ENCODE measurements around the gene GPR68. TPM values are rescaled to one million over a fixed set of nuclear protein-coding genes. Genes with fewer than 3 reads are reported as not detected.

Gene GPR68
- total and polyA plus RNA-seq, 2 of the 4 experiments (the other 2 are of a cell fraction): 0.72 to 0.94 TPM

DNA sequence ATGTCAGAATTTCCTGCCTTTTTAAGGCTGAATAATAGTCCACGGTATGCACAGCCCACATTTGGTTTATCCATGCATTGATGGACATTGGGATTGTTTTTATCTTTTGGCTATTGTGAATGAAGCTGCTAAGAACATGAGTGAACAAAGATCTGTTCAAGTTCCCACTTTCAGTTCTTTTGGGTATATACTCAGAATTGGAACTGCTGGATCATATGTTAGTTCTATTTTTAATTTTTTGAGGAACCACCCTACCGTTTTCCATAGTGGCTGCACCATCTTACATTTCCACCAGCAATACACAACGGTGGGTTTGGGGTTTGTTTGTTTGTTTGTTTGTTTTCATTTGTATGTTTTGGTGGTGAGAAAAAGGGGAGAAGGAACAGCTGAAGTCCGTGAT, 6.4 kb downstream of the GPR68 start:
- no peak overlapping the region for H3K18ac ChIP-seq (ENCODE audit: low read depth, low read length)
- H3K27ac ChIP-seq (ENCODE audit: insufficient read depth, low read length): no peak overlapping the region
- no peak overlapping the region for H2BK15ac ChIP-seq (ENCODE audit: low read depth, low read length)
- no peak overlapping the region for H4K91ac ChIP-seq (ENCODE audit: insufficient read depth, low read depth, low read length)
- H4K20me1 ChIP-seq (ENCODE audit: insufficient read depth, low read length): no peaks in the 10 kb centered on the region
- no peak overlapping the region for H2AK9ac ChIP-seq (replicated peaks; ENCODE audit: low read depth, low read length, poor library complexity)
- no peak overlapping the region for H2BK5ac ChIP-seq (ENCODE audit: low read depth, low read length, poor library complexity, severe bottlenecking)
- TF ChIP-seq MAZ (IDR thresholded peaks at IDR 0.05; ENCODE audit: borderline replicate concordance, low read depth, low read length): no peak
- TF ChIP-seq CEBPB (IDR thresholded peaks at IDR 0.05; ENCODE audit: low read depth, low read length): no peak
- TF ChIP-seq RAD21 (IDR thresholded peaks at IDR 0.05; ENCODE audit: low read length): no peak
- no peak for TF ChIP-seq FOS (IDR thresholded peaks at IDR 0.05; ENCODE audit: low read depth, low read length)
- ATAC-seq (ENCODE audit: low read depth) (no peak), DNase-seq (no peak)
- POLR2A ChIA-PET (ENCODE audit: unreplicated experiment): no interaction called here
- H2BK120ac ChIP-seq (ENCODE audit: low read depth, low read length): no peak overlapping the region
- H3K23ac ChIP-seq (ENCODE audit: low read depth, low read length): no peak overlapping the region
- BruUV-seq (replicated peaks): no TSS peak
- H3K36me3 ChIP-seq (ENCODE audit: control insufficient read depth, insufficient read depth, low read length): no peaks in the 10 kb centered on the region
- intact Hi-C loops (cut with micrococcal nuclease) (no loop called here), in situ Hi-C loops (cut with MboI; ENCODE audit: low sequenced_read_pairs) (no loop called here), dilution Hi-C loops (cut with HindIII; ENCODE audit: low sequenced_read_pairs, unreplicated experiment) (no loop called here)
- H4K8ac ChIP-seq (ENCODE audit: low read depth in 2 of 2, low read length in 2 of 2): no peak overlapping the region
- WGBS, 2 experiments (ENCODE audit: extremely low coverage in 2 of 2, insufficient read length in 1 of 2): no CpG with 5 or more reads among the region's 4 CpGs
- H2AFZ ChIP-seq (replicated peaks; ENCODE audit: low read length, poor library complexity): no peak overlapping the region
- H3K4me1 ChIP-seq (ENCODE audit: control insufficient read depth, insufficient read depth, low read length): peaks cover 5% of the 10 kb centered on the region
- H2AK5ac ChIP-seq (ENCODE audit: low read depth, low read length): no peak overlapping the region
- CTCF ChIA-PET: interaction anchor here (0.6 kb wide), 1 partner anchor 65 kb away, joined by 3 read pairs; no protein-coding TSS in a partner anchor
- H3K56ac ChIP-seq (ENCODE audit: extremely low read depth, insufficient read depth, low read length): no peak overlapping the region
- H4K5ac ChIP-seq (ENCODE audit: low read depth, low read length): no peak overlapping the region
- peaks cover 7% of the 10 kb centered on the region for H3K9me1 ChIP-seq (ENCODE audit: insufficient read depth, low read length)
- H3K4me3 ChIP-seq (ENCODE audit: insufficient read depth, low read depth, low read length): no peak overlapping the region
- H3K14ac ChIP-seq (replicated peaks; ENCODE audit: low read depth, low read length): no peak overlapping the region
- no peaks in the 10 kb centered on the region for H3K27me3 ChIP-seq (ENCODE audit: control insufficient read depth, insufficient read depth, low read length)
- H3K9ac ChIP-seq (ENCODE audit: low read depth, low read length): no peak overlapping the region
- no peaks in the 10 kb centered on the region for H3K9me3 ChIP-seq (ENCODE audit: control insufficient read depth, insufficient read depth, low read length)
- H3K79me1 ChIP-seq (ENCODE audit: low read depth in 1 of 2, low read length in 2 of 2): 0 out of 4 replicates have a peak, but pooled peaks cover 0 to 5% of the 10 kb centered on the region in 2 experiments
- H2BK20ac ChIP-seq (ENCODE audit: low read depth, low read length): no peak overlapping the region
- H3K4me2 ChIP-seq (ENCODE audit: low read depth, low read length): no peak overlapping the region
- no peak overlapping the region for H3K4ac ChIP-seq (ENCODE audit: low read depth, low read length)

All from IMR-90 (cell line).